GM04503 (cell line): ENCODE measurements around the gene ANXA9.

Experiments used
- DNase-seq: peaks from one replicate; pipeline ENCODE4 v3.0.0-alpha.2; 2012; ENCODE audit warnings: low read depth

Gene ANXA9

DNA sequence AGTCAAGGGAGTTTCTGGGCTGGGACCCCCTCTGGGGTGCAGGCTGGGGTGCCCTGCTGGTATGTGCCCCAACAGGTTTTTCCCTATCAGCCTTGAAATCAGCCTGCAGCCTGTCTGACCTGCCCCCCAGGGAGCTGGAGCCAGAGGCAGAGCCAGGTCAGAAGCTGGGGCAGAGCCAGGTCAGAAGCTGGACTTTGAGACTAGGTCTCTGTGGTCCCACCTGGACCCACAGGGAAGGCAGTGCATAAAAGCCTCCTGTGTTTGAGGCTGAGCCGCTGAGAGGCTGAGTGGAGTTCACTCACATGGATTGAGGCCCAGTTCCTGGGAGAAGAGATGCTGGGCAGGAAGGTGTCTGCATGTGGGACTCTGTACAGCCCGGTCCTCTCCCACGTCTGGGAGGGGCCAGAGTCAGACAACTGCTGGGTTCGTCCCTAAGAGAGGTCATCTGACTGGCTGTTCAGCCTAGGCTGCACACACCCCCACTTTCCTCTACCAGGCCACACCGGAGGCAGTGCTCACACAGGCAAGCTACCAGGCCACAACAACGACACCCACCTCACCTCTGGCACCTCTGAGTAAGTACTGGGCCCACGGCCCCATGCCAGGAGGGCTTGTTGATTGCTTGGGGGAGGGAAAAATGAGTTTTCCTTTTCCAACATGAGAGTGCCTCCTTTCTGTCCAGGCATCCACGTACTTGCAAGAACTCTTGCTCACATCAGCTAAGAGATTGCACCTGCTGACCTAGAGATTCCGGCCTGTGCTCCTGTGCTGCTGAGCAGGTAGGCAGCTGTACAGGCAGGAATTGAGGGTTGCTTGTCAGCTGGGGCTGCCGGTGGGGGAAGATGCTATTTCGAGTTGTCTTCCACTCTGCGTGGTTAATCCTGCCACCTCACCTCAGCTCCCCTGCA is at the start of gene ANXA9:
Gene ANXA9 (plus strand): TSS at position 488 of the 908 bp plus-strand sequence. CDS start 814 bp downstream, outside the sequence.
- DNase-seq = no peak

DNA sequence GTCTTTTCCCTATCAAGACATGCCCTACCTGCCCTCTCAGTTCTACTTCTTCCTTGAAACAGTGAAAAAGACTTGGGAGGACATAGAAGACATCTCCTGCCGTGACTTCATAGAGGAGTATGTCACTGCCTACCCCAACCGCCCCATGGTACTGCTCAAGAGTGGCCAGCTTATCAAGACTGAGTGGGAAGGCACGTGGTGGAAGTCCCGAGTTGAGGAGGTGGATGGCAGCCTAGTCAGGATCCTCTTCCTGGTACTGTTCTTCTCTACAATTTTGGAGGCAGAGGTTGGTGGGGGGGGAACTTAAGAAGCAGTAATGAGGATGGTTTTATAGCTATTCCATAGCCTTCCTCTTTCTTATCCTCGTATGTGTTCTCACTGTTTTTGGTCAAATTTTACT is 37.2 kb upstream of the ANXA9 start:
- DNase-seq = no peak

DNA sequence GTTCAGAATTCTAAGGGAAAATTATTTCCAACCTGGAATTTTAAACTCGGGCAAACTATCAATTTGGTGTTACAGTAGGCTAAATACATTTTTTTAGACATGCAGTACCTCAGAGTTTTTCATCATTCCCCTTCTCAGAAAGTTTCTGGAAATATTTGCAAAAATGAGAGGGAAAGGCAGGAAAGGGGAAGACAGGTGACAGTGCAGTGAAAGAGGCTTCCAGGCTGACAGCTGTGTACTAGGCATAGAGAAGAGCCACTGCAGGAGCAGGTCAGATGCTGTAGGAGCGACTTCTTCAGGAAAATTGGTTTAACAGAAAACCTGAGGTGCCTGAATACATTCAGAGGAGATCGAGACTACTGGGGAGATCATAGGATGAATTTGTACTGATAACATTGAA is 27.4 kb upstream of the ANXA9 start:
- no peak for DNase-seq

GRCh38 chr1:150955280-150955679 is 26.8 kb upstream of the ANXA9 start:
- no peak for DNase-seq

DNA sequence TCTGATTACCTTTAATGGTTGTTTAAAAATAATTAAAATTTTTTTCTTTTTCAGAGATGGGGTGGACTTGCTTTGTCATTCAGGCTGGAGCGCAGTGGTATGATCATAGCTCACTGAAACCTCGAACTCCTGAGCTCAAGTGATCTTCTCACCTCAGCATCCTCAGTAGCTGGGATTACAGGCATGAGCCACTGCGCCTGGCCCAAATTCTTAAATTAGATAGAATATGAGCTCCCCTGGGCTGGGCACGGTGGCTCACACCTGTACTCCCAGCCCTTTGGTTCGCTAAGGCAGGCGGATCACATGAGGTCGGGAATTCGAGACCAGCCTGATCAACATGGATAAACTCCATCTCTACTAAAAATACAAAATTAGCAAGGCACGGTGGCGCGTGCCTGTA is 24.4 kb upstream of the ANXA9 start:
- no peak for DNase-seq

- no peak for DNase-seq
Measured at GRCh38 chr1:150960646-150961045, 21.4 kb upstream of the ANXA9 start.

DNA sequence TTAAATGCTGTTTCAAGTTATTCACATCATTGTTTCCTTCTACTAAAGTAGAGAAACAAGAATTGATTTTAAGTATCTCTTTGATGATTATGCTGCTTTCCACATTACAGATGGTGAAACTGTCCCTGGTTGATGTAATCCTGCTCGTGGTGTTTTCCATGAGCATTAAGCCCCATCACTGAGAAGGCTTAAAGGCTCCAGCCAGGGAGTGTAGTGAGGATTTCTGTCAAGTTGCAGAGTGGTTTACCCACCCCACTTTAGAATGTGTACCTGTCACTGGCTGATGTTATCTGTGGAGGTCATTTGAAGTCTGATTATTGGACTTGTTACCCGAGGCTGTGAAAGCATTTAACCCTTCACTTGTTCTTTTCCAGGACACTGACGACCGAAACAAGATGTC is 20.3 kb upstream of the ANXA9 start:
- no peak for DNase-seq

DNA sequence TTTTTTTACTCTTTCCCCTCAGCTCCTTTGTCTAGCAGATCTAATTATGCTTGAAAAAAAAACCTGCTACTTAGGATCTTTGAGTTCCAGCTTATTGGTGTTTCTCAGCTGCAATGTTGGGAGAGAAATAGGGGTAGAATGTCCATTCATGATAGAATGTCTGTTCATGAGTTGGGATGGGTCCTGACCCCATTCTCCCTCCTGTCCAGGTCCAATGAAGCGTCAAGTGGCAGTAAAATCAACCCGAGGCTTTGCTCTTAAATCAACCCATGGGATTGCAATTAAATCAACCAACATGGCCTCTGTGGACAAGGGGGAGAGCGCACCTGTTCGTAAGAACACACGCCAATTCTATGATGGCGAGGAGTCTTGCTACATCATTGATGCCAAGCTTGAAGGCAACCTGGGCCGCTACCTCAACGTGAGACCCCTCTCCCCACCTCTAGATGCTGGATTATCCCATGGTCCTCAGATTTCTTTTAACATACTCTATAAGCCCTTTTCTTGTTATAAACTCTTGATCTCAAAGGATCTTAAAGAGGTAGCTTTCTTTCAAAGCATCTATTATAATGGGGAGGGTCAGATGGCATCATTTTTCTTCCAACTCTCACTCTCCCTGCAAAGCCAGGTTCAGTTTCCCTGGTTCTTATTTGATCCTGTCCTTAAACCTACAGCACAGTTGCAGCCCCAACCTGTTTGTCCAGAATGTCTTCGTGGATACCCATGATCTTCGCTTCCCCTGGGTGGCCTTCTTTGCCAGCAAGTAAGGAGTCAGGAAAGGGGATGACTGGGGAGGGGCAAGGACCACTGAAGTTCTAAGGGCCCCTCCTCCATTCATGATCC is 18.6 kb upstream of the ANXA9 start:
- no peak for DNase-seq

DNA sequence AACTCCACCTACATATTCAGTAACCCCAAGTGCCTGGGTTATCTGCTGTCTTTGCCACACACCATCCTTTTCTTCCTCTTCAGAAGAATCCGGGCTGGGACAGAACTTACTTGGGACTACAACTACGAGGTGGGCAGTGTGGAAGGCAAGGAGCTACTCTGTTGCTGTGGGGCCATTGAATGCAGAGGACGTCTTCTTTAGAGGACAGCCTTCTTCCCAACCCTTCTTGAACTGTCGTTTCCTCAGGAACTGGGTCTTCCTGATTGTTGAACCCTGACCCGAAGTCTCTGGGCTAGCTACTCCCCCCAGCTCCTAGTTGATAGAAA is 18.0 kb upstream of the ANXA9 start:
- DNase-seq = no peak

DNA sequence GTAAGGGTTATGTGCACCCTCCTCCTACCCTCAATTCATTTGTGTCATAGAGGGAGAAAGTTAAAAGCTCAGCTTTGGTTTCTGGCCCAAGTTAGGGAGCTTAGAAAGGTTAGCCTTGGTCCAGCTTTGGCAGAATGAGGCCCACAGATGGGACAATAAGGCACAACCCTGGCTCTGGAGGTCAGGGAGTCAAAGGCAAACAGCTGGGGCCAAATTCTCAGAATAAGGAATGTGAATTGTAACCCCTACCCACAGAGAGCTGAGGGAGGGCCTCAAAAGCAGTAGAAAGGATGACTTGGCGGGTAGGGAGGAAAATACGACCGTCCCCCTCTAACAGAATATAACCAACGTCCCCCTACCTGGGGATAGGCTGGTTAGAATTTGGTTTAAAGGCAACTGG is 16.5 kb upstream of the ANXA9 start:
- no peak for DNase-seq

DNA sequence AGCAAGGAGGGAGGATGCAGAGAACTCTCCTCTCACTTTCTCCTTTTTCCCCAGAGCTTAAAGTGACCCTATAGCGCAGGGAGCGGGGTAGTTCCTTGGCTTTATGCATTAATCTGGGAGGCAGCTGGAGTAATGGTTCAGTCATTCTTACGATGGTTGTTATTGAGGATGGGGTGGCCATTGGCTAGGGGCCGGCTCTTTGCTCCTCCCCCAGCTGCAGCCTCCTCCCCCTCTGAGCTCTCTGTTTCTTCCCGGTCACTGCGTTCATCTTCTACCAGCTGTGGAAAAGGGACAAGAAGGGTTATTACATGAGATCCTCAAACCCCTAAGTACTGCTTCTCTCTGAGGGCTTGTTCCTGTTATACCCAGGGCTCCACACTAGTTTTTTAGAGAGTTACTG is 16.1 kb upstream of the ANXA9 start:
- no peak for DNase-seq

DNA sequence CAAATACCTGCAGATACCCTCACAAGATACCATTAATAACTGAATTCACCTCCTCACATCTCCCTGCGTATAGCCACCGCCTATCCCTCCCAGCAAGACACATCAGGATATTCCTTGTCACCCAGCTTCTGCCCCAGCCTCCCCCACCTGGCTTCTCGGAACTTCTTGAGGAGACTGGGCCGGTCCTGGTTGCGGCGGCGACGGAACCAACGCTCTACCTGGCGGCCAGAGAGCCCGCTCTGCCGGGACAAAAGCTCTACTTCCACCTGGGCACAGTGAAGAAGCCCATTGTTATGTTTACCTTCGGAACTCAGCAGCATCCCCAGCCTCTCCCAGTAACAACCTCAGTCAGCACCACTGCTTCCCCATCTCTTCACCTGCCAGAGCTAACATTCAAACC is 14.2 kb upstream of the ANXA9 start:
- DNase-seq = no peak

DNA sequence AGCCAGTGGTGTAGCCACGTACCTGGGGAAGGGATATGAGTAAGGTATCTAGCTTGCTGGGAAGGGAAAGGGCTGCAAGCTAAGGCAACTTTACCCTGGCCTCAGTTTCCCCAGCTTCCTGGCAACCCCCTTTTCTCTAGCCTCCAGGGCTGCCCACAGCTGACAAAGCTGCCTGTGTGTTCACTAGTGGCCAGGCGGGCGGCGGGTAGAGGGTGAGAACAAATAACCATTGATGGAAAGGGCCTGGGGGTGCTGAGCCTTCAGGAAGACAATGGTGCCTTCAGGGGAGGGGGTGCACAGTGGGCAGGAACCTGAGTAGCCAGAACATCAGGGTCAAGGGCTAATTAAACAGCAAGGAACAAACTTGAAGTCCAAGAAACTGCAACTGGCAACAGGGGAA is 13.6 kb upstream of the ANXA9 start:
- DNase-seq = no peak

- DNase-seq = no peak
Measured at GRCh38 chr1:150969626-150970025, 12.5 kb upstream of the ANXA9 start.

DNA sequence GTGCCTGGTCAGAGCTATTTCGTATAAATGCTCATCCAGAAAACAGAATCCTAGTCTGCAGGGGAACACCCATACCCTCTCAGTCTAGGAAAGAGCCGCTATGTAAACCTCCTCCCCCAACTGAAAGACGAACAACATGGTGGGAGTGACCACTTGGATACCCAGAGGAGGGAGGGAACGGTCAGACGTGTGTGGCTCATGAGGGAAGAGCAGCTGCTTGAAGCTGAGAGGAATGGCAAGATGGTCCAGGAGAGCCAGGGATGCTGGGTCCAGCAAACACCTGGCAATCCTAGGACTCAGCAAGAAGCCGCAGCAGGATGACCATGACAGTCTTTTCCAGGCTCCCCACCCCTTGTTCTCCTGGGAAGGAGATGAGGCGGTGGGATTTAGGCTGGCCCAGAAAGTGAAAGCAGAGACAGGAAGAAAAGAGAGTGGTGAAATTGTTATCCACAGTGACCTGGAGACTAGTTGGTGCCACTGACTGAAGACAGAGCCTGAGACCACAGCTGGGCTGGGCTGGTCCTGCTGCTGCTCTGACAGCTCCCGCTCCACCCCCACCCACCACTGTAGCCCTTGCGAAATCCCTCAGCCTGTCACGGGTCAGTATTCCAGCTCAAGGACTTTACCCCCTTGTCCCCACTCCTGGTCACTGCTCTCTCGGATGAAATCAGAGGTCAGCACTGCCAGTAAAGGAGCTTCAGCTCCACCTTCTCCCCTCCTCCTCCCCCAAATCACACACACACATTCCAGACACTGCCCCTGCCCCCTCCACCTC is 11.1 kb upstream of the ANXA9 start:
- no peak for DNase-seq

- no peak for DNase-seq
Measured at GRCh38 chr1:150971583-150972416, 10.3 kb upstream of the ANXA9 start.

DNA sequence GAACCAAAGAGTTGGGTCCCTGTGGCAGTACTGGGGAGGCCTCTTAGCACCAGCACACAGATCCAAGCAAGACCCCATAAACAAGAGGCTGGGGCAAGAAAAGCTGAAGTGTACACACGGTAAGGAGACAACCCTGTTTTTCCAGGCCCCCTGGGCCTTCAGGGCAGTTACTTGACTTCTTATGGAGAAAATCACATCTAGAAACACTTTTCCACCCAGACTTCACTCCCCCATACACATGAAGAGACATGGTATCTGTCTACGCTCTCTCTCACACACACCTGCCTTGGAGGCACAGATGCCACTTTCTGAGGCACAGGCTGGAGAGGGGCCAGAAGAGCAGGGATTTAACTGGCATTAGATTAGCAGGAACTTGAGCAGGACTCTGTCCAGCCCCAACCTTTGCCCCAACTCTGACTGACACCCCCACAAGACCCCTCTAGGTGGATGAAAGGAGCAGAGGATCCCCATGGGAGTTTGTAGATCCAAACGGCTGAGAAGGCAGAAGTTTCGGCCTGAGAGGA is 9.6 kb upstream of the ANXA9 start:
- no peak for DNase-seq

- DNase-seq = no peak
Measured at GRCh38 chr1:150973258-150973835, 8.7 kb upstream of the ANXA9 start.

GRCh38 chr1:150973836-150974579 is 8.1 kb upstream of the ANXA9 start:
- no peak for DNase-seq
